Peyer's patch (tissue), 4 donors: Measurements from ENCODE around the gene PTPRZ1. TPM values are rescaled to one million over a fixed set of nuclear protein-coding genes. Genes with fewer than 3 reads are reported as not detected.

Experiments
- DNase-seq, 3 donors: peaks; one replicate each; pipeline ENCODE4 v3.0.0-alpha.2; 2017 to 2019
- H3K27ac ChIP-seq, 4 donors: fragments of 200-600 bp; sonication (generic); one replicate each; pipeline ENCODE4 v1.5.1; 2016 to 2019
- H3K27me3 ChIP-seq, 2 donors: fragments of 200-600 bp; sonication (generic); one replicate each; pipeline ENCODE4 v1.5.1; 2019
- H3K36me3 ChIP-seq, 3 donors: fragments of 200-600 bp; sonication (generic); one replicate each; pipeline ENCODE4 v1.5.1; 2016 to 2019
- H3K4me1 ChIP-seq, 4 donors: fragments of 200-600 bp; sonication (generic); one replicate each; pipeline ENCODE4 v1.5.1; 2016 to 2019
- H3K4me3 ChIP-seq, 4 donors: fragments of 200-600 bp; sonication (generic); 1 replicate in 3 of 4; 2 replicates in 1 of 4; pipeline ENCODE4 v1.5.1; 2016 to 2019; ENCODE audit warnings: mild to moderate bottlenecking in 1 of 4
- H3K9me3 ChIP-seq, 4 donors: fragments of 200-600 bp; sonication (generic); one replicate each; pipeline ENCODE4 v1.5.1; 2016 to 2019; ENCODE audit warnings: mild to moderate bottlenecking in 1 of 4
- POLR2A ChIP-seq, 2 donors: fragments of 450-650 bp; IDR thresholded peaks; one replicate each; pipeline ENCODE4 v1.5.1; 2017; ENCODE audit warnings: antibody characterized with exemption in 2 of 2, mild to moderate bottlenecking in 2 of 2, moderate library complexity in 2 of 2
- total RNA-seq, 4 donors: library from RNA; depleted of rRNA; stranded (reverse); fragments of >200 nt; gene quantifications; one replicate each; pipeline ENCODE4 v1.1.0, GENCODE V29; 2016
- TF ChIP-seq, protein P1 (sequence below), 6 experiments: fragments of 450-650 bp in 4 of 6; fragments of 200-600 bp in 2 of 6; sonication (generic) in 1 of 6; IDR thresholded peaks; one replicate each; pipeline ENCODE4 v1.5.1; 2017 to 2019; ENCODE audit warnings: antibody characterized with exemption in 6 of 6, mild to moderate bottlenecking in 3 of 6, moderate library complexity in 1 of 6

PTPRZ1 gene
- total RNA-seq, 4 donors from 2014 or later = 0.54 to 1.7 TPM; not detected in 2

DNA sequence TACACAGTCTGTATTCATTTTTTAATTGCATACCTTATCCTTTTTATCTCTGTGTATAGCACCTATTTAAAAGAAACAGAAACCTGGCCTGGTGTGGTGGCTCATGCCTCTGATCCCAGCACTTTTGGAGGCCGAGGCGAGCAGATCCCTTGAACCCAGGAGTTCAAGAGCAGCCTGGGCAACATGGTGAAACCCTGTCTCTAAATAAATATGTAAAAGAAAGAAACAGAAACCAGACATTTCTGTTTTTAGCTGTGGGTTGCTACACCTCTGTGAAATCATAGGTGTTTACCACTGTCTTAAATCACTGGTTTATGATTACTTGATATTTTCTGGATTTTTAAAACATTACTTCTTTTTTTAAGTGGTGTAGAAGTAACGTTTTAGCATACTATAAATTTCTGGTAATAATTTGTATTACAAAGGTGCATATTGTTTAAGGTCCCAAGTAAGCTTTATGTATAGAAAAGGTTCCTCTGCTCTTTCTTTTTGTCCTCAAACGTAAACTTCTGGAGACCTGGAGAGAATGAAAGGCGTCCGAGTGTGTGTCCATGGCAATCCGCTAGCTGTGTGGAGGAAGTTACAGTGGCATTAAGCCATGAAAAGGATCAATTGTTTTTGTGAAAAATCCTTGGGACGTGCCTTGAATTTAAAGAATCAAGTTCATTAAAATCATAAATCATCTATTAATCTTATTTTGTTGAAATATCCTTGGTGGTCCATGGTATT, 41.1 kb downstream of the PTPRZ1 start:
- H3K27me3 ChIP-seq = no peaks in the 10 kb centered on the region
- DNase-seq = no peak
- no peaks in the 10 kb centered on the region for H3K36me3 ChIP-seq
- H3K4me3 ChIP-seq = no peak overlapping the region
- H3K27ac ChIP-seq = no peak overlapping the region
- TF ChIP-seq, protein P1, sequence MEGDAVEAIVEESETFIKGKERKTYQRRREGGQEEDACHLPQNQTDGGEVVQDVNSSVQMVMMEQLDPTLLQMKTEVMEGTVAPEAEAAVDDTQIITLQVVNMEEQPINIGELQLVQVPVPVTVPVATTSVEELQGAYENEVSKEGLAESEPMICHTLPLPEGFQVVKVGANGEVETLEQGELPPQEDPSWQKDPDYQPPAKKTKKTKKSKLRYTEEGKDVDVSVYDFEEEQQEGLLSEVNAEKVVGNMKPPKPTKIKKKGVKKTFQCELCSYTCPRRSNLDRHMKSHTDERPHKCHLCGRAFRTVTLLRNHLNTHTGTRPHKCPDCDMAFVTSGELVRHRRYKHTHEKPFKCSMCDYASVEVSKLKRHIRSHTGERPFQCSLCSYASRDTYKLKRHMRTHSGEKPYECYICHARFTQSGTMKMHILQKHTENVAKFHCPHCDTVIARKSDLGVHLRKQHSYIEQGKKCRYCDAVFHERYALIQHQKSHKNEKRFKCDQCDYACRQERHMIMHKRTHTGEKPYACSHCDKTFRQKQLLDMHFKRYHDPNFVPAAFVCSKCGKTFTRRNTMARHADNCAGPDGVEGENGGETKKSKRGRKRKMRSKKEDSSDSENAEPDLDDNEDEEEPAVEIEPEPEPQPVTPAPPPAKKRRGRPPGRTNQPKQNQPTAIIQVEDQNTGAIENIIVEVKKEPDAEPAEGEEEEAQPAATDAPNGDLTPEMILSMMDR (IDR thresholded peaks at IDR 0.05) = no peak
- no peak for TF ChIP-seq POLR2A (IDR thresholded peaks at IDR 0.05)
- no peaks in the 10 kb centered on the region for H3K4me1 ChIP-seq
- no peaks in the 10 kb centered on the region for H3K9me3 ChIP-seq

DNA sequence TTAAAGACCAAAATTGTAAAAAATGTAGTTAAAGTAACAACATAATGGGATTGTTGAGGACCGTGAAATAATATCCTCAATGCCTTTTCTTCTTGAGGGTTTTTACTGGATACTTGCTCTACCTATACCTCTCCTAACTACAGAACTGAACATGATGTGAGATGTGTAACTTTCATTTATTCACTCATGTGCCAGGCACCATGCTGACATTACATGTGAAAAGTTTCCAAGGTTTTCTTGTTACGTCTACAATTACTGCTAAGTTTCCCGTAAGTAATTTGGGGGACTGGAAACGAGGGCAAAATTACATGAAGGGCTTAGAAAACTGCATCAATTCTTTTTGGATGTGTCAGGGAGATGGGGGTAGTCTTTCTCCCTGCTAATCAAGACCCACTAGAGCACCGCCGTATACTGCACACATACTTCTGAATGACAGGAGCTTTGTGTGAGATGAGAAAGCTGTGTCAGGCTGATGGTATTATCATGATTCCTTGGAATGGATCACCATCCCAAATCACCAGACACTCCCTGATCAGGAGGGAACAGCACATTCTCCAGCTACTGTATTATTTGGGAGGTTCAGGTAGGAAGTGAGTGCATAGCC, 41.8 kb downstream of the PTPRZ1 start:
- no peaks in the 10 kb centered on the region for H3K4me1 ChIP-seq
- no peak overlapping the region for H3K27ac ChIP-seq
- H3K27me3 ChIP-seq = no peaks in the 10 kb centered on the region
- H3K4me3 ChIP-seq = no peak overlapping the region
- no peak for TF ChIP-seq POLR2A (IDR thresholded peaks at IDR 0.05)
- TF ChIP-seq, protein P1 (IDR thresholded peaks at IDR 0.05) = no peak
- no peak for DNase-seq
- H3K36me3 ChIP-seq = no peaks in the 10 kb centered on the region
- H3K9me3 ChIP-seq = no peaks in the 10 kb centered on the region

DNA sequence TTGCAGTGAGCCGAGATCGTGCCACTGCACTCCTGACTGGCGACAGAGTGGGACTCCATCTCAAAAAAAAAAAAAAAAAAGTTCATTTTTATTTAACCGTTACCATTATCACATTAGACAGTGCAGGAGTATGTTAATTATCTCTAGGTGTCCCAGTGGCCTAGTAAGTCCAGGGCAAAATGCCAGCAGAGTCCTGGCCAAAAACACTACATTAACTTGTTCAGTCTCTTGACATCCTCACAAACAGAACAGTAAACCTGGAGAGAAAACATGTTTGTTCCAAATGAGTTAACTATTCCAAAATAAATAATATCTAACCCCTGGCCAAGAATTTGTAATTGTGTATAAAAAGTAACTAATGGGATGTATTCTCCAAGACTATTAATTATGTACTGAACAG, 43.2 kb downstream of the PTPRZ1 start:
- H3K36me3 ChIP-seq = no peaks in the 10 kb centered on the region
- no peak for TF ChIP-seq POLR2A (IDR thresholded peaks at IDR 0.05)
- TF ChIP-seq, protein P1 (IDR thresholded peaks at IDR 0.05) = no peak
- H3K27me3 ChIP-seq = no peaks in the 10 kb centered on the region
- no peak overlapping the region for H3K27ac ChIP-seq
- H3K4me1 ChIP-seq = no peaks in the 10 kb centered on the region
- H3K9me3 ChIP-seq = no peaks in the 10 kb centered on the region
- H3K4me3 ChIP-seq = no peak overlapping the region
- DNase-seq = no peak

DNA sequence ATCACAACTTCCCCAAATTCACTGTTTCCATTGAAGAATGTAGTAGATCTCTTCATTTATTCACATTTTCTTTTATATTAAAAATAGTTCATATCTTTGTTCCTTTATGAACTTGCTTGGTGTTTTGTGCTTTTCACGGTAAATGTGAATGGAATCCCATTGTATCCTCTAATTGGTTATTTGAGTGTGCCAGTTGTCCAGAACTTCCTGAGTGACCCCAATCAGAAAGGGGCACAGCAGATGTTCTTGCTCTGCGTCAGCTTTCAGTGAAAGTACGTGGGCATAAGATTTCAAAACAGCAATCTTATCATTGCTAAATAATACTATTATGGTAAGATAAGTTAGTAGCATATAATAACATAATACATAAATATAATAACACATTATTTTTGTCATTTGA, 47.0 kb downstream of the PTPRZ1 start:
- no peak overlapping the region for H3K4me3 ChIP-seq

DNA sequence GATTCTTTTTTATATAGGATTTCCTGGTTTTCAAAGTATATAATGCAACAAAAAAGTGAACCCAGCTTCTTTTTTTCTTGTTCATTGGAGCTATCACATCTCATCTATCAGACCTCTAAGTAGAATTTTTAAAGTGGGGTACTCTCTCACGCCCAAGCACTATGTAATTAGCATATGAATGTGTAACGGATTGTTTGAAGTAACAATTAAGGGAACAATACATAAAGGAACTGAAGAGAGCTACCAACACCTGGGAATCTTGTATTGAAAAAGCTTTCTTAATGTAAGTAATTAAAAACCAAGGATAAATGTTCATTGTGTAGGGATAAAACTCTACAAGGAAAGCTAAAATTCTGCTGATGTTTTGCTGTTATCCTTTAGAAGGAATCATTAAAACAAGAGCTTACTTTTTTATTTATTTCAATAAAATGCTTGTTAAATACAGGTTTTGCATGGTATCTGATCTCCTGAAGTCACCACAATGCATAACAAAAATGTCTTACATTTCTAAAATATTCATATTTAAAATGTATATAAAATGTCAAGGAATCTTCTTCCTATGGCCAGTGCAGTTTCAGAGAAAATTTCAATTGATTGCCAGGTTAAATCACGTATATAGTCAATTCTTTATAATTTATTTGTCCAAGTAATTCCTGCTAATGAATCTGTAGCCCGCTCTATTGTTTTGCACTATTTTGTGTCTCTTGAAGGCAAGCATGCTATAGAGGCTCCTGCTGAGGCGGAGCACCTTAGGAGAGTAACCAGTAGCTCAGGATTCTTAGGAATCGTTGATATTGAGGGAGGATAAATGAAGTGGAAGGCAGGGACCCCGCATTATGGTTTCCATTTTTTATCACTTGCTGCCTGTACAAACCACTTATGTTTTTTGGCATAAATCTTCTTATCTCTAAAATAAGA, 51.6 kb downstream of the PTPRZ1 start:
- TF ChIP-seq, protein P1 (IDR thresholded peaks at IDR 0.05) = no peak
- no peak for TF ChIP-seq POLR2A (IDR thresholded peaks at IDR 0.05)
- H3K27ac ChIP-seq = no peak overlapping the region
- no peak for DNase-seq
- no peaks in the 10 kb centered on the region for H3K4me1 ChIP-seq
- no peaks in the 10 kb centered on the region for H3K9me3 ChIP-seq
- H3K4me3 ChIP-seq = no peak overlapping the region
- H3K27me3 ChIP-seq = no peaks in the 10 kb centered on the region
- H3K36me3 ChIP-seq = no peaks in the 10 kb centered on the region

More for the DNA sequence above, 47.0 kb downstream of the PTPRZ1 start:
- Histone ChIP-seq H3K27me3 (no peaks in the 10 kb centered on the region), H3K9me3 (no peaks in the 10 kb centered on the region), H3K27ac (no peak overlapping the region), H3K36me3 (no peaks in the 10 kb centered on the region), H3K4me1 (no peaks in the 10 kb centered on the region)
- no peak for DNase-seq
- no peak for TF ChIP-seq POLR2A (IDR thresholded peaks at IDR 0.05)
- TF ChIP-seq, protein P1 (IDR thresholded peaks at IDR 0.05) = no peak
